Measurements from ENCODE around the gene NTM.

NTM gene

DNA sequence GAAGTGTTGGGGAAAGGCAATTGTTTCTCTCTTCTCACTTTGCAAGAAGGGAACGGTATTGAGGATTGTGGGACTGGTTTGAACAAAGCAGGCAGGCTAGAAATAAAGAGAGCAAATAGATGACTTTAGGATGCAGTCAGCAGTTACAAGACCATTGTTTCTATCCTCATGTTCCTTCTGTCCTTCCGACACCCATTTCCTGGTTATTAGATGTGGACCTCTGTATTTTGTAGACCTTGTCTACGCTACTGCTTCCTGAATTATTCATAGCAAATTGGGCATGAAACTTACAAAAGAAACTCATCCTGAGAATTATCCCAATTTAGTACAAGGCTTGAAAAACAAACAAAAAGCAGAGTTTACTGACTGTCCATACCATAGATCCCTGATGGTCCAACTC is 656.3 kb downstream of the NTM start:
- TF ChIP-seq, protein P1, sequence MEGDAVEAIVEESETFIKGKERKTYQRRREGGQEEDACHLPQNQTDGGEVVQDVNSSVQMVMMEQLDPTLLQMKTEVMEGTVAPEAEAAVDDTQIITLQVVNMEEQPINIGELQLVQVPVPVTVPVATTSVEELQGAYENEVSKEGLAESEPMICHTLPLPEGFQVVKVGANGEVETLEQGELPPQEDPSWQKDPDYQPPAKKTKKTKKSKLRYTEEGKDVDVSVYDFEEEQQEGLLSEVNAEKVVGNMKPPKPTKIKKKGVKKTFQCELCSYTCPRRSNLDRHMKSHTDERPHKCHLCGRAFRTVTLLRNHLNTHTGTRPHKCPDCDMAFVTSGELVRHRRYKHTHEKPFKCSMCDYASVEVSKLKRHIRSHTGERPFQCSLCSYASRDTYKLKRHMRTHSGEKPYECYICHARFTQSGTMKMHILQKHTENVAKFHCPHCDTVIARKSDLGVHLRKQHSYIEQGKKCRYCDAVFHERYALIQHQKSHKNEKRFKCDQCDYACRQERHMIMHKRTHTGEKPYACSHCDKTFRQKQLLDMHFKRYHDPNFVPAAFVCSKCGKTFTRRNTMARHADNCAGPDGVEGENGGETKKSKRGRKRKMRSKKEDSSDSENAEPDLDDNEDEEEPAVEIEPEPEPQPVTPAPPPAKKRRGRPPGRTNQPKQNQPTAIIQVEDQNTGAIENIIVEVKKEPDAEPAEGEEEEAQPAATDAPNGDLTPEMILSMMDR (IDR thresholded peaks at IDR 0.05; ENCODE audit: low read depth, low read length): no peak
- H3K4me3 ChIP-seq (ENCODE audit: low read depth, low read length): no peak overlapping the region

DNA sequence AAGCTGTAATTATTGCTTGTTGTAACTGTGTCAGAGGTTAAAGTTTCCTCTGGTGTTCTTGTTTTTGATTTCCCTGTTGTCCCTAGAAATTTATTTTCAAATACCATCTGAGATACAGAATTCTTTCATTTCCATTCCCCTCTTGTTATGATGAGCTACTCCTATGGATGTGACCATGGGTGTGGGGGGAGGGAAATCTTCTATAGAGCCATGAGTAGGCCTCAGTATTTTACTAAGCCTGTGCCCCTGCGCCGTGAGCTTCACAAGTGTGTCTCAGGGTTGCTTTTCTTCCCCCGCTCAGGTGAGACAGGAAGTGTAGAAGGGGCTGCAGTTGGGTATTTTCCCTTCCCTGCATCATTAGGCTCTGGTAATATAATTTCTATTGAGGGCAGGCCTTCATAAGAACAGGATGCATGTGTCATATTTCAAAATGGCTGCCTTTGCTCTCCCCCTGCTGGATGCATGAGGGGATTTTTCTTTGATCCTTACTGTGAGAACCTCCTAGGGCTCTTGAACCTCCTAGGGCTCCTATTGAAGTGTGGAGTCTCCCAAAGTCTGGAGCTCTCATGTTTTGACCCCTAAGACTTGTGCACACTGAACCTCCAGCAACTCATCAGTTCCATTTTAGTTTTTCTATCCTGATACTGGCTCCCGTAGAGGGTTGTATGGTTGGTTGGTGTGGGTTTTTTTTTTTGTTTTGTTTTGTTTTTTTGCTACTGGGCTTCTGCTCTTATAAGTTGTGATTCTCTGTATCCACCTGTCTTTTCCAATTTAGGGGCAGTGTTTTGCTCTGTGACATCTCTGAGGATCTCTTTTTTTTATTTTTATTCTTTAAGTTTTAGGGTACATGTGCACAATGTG is 658.2 kb downstream of the NTM start:
- TF ChIP-seq, protein P1 (IDR thresholded peaks at IDR 0.05; ENCODE audit: low read depth, low read length): peak; percentile 47
- H3K4me3 ChIP-seq (ENCODE audit: low read depth, low read length): no peak overlapping the region

DNA sequence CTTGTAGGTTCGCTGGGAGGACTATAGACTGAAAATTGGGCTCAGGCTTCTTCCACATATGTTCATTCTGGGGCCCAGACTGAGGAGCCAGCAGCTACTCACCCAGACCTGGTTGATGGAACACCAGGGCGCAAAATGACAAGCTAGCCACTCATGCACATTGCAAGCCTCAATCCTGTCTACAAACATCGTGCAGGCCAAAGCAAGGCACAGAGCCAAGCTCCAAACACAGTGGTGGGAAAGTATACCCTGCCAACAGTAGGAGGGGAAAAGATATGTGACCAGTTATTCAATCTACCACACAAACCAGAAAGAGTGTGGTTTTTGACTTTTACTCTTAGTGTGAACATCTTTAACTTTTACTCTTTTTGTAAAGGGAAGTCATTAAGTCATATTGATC is 660.5 kb downstream of the NTM start:
- TF ChIP-seq, protein P1 (IDR thresholded peaks at IDR 0.05; ENCODE audit: low read depth, low read length): no peak
- H3K4me3 ChIP-seq (ENCODE audit: low read depth, low read length): no peak overlapping the region

DNA sequence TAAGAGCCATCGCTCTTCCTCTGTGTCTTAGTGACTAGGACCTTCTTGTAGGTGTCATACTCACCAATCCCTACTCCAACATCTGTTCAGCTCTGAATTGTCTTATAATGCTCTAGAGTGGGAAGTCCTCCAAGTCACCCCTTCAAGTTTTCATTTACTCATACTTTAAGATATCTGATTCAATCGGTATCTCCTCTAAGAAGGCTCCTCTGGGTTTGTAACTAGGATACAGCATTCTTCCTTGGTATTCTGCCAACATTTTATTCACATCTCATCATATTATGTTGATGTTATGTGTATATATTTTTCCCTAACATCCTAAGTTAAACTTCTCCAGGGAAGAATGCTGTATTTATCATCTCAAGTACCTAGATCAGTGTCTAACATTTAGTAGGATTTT is 662.1 kb downstream of the NTM start:
- TF ChIP-seq, protein P1 (IDR thresholded peaks at IDR 0.05; ENCODE audit: low read depth, low read length): no peak
- no peak overlapping the region for H3K4me3 ChIP-seq (ENCODE audit: low read depth, low read length)

DNA sequence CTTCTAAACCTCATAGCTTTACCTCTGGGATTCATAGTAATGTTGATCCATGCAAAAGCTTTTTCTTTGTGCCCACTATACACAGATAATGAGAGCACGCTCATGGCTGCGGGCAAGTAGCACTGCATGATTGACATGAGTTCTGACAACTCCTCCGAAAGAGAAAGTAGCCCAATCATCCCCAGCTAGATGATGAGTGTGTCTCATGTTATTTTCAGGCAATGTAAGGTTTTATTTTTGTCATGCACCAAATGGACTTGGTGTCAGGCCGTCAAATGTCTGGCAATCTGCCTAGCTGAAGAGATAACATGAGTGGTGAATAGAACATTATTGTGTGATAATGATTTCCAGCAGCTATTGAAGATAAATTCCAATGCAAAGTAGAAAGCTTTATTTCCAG is 662.6 kb downstream of the NTM start:
- TF ChIP-seq, protein P1 (IDR thresholded peaks at IDR 0.05; ENCODE audit: low read depth, low read length): no peak
- no peak overlapping the region for H3K4me3 ChIP-seq (ENCODE audit: low read depth, low read length)

DNA sequence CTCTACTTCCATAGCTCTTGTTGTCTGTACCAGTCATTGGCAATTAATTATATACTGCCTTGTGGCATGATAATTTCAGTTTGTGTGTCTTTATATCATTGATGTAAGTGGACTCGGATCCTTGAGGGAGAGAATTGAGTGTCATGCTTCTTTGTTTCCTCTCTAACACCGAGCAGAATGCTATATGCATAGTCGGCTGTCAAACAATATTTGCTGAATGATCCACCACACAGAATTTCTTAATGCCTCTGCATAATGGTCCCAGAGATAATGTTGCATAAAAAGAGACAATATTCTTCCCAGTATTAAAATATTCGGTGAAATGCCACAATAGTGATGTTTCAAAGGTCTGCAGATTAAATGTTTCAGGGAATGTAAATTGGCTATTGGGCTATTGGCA is 664.8 kb downstream of the NTM start:
- H3K4me3 ChIP-seq (ENCODE audit: low read depth, low read length): no peak overlapping the region
- TF ChIP-seq, protein P1 (IDR thresholded peaks at IDR 0.05; ENCODE audit: low read depth, low read length): no peak

DNA sequence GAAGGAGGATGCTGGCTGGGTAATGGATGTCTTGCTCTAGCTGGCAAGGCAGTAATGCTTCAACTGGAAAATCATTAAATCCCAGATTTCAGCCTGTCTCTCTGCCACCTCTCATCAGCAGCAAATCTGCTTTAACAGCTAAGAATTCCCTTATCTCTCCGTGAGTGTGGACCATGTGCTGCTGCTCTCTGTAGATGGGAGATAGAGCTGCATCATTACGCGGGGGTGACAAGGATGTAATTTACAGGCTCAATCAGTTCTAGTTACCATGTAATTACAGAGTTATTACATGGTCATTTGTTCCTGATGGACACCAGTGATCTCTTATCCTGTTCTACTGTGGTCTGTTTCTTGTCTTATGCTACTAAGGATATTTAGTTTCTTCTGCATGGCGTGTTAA is 665.4 kb downstream of the NTM start:
- TF ChIP-seq, protein P1 (IDR thresholded peaks at IDR 0.05; ENCODE audit: low read depth, low read length): no peak
- H3K4me3 ChIP-seq (ENCODE audit: low read depth, low read length): no peak overlapping the region
